DOHH2 (cell line): Measurements from ENCODE around the gene ERC2.

Experiments
- CTCF ChIP-seq: fragments of 200-600 bp; sonication (generic); IDR thresholded peaks from one replicate; pipeline ENCODE4 v1.5.1; 2014; ENCODE audit warnings: antibody characterized with exemption, mild to moderate bottlenecking, low read depth, low read length; ENCODE audit not compliant: poor library complexity, severe bottlenecking
- EZH2phosphoT487 ChIP-seq: fragments of 200-600 bp; sonication (generic); IDR thresholded peaks from 2 replicates; pipeline ENCODE4 v1.6.1; 2017; ENCODE audit warnings: borderline replicate concordance, mild to moderate bottlenecking, antibody characterized with exemption, low read length, moderate library complexity, mixed read lengths

DNA sequence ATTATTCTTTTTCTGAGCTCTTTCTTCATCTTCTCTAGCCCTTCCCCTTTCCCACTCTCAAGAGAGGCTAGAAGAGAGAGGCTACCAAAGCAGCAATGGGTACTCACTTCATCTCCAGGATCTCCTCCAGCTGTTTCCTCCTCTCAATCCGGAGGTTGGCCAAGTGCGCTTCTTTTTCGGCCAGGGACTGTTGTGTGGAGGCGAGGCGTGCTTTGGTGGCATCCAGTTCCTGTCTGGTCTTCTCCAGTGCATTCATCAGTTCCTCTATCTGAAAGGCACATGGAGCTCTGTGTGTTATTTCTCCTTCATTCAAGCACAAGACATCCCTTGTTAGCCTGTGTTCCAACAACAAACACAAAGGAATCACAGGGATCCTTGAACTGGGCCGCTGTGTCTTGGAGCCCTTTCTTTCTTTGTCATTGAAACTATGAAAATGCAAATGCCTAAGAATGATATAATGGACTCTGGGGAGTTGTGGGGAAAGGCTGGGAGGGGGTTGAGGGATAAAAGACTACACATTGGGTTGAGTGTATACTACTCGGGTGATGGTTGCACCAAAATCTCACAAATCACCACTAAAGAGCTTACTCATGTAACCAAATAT lies 579.9 kb downstream of the ERC2 start:
- TF ChIP-seq CTCF: no peak
- TF ChIP-seq EZH2phosphoT487: no peak
